ENCODE results near the gene TLE3.

TLE3 gene

DNA sequence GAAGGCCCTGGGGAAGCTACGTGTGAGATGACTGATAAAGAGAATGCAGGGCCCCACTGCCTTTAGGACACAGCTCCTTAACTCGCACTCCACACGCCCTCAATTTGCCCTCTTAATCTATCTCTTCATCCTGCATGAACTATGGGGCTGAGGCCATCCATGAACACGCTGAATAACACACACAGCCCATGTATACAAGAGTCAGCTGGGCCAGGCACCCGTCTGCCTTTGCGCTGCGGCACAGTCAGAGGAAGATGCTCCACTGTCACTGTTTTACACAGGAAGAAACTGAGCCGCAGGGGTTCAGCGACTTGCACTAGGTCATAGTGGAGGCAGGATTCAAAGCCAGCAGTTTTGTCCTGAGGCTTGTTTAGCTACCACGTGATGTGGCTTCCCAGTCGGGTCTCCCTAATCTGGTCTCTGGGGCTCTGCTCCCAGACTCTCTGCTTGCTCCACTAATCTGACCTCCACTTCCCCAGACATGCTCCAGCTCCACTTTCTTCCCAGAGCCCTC, 43.9 kb downstream of the TLE3 start:
- peak; percentile 65 for DNase-seq
- Histone ChIP-seq H3K27me3 (ENCODE audit: insufficient read depth, low read depth, severe bottlenecking) (no peaks in the 10 kb centered on the region), H3K4me3 (ENCODE audit: low read depth, low read length) (no peak overlapping the region), H3K9me3 (ENCODE audit: severe bottlenecking) (no peaks in the 10 kb centered on the region), H3K36me3 (peaks cover 98% of the 10 kb centered on the region), H3K27ac (peak overlapping the region; percentile 30)
- TF ChIP-seq, protein P1, sequence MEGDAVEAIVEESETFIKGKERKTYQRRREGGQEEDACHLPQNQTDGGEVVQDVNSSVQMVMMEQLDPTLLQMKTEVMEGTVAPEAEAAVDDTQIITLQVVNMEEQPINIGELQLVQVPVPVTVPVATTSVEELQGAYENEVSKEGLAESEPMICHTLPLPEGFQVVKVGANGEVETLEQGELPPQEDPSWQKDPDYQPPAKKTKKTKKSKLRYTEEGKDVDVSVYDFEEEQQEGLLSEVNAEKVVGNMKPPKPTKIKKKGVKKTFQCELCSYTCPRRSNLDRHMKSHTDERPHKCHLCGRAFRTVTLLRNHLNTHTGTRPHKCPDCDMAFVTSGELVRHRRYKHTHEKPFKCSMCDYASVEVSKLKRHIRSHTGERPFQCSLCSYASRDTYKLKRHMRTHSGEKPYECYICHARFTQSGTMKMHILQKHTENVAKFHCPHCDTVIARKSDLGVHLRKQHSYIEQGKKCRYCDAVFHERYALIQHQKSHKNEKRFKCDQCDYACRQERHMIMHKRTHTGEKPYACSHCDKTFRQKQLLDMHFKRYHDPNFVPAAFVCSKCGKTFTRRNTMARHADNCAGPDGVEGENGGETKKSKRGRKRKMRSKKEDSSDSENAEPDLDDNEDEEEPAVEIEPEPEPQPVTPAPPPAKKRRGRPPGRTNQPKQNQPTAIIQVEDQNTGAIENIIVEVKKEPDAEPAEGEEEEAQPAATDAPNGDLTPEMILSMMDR (IDR thresholded peaks at IDR 0.05; ENCODE audit: low read depth, low read length) = no peak

DNA sequence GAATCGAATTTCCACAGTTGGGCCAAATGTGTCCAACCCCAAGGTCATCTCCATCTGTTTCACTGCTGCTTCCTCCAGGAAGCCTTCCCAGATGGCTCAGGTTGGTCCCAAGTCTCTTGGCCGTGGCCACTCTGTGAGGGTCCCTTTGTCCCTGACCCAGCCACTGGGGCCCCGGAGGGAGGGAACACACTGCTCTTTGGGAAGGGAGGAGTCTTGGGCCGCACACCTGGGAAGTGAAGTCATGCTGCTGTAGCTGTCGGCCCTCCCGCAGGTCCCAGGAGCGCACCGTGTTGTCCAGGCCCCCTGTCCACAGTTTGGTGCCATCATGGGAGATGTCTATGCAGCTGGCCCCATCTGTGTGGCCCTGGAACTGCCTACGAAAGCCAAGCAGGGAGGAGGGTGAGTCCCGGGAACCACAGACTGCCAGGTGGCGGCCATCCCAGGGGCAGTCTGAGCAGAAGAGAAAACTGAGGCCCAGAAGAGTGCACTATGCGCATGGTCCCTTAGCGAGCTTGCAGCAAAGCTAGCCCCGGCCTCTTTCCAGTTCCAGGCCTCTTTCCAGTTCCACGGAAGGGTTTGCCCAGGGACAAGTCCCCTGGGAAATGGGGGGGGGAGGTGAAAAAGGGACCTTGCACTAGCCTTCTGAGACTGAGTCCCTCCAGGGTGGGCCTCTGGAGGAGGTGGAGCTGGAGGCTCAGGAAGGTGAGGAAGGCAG, 44.6 kb downstream of the TLE3 start:
- no peak for DNase-seq
- TF ChIP-seq, protein P1 (IDR thresholded peaks at IDR 0.05; ENCODE audit: low read depth, low read length) = no peak
- Histone ChIP-seq H3K36me3 (peaks cover 92% of the 10 kb centered on the region), H3K27me3 (ENCODE audit: insufficient read depth, low read depth, severe bottlenecking) (no peaks in the 10 kb centered on the region), H3K27ac (no peak overlapping the region), H3K4me3 (ENCODE audit: low read depth, low read length) (no peak overlapping the region), H3K9me3 (ENCODE audit: severe bottlenecking) (no peaks in the 10 kb centered on the region)

DNA sequence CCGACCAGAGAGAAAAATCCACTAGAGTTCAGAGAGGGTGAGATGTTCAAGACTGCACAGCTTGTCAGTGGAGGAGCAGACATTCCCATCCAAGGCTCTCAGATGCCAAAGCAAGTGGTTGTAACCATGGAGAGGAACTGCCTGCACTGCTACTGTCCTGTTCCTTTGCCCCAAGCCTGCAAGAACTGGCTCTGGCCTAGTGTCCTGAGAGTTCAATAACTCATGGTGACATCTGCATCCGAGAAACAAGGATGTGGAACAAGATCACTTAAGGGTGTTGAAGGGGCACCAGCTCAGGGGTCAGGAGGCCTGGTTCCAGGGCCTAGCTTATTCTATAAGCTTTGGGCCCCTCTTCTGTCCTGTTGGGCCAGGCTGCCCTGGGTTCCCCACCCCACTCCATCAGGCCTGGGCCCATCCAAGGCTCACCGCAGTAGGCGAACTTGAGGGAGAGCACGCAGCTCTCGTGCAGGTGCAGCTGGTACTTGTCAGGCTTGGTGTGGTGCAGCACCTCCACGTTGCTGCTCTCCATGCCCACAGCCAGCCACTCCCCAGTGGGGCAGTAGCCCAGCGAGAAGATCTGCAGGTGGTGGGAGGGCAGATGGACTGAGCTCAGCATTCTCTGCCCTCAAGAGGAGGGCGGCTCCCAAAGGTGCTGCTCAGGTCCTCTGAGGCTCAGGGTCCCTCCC, 45.6 kb downstream of the TLE3 start:
- TF ChIP-seq, protein P1 (IDR thresholded peaks at IDR 0.05; ENCODE audit: low read depth, low read length) = no peak
- Histone ChIP-seq H3K27ac (no peak overlapping the region), H3K36me3 (peaks cover 81% of the 10 kb centered on the region), H3K9me3 (ENCODE audit: severe bottlenecking) (no peaks in the 10 kb centered on the region), H3K27me3 (ENCODE audit: insufficient read depth, low read depth, severe bottlenecking) (no peaks in the 10 kb centered on the region), H3K4me3 (ENCODE audit: low read depth, low read length) (no peak overlapping the region)
- no peak for DNase-seq

DNA sequence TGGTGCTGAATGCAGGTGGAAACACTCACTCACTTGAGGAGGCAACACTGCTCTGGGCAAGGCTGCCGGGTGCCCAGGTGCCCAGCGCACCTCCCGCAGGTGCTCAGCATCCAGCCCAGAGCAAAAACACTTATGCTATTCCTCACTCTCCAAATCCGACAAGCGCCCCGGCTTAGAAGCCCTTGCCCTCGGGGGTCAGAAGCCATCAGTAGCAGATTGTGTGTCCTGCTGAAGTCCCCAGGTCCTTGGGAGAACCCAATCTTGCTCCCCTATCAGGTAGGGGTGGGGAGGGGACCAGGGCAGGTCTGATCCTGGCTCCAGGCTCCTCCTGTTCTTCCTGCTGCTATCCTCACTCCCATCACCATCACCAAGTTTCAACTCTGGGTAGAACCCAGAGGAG, 46.7 kb downstream of the TLE3 start:
- no peak overlapping the region for H3K4me3 ChIP-seq (ENCODE audit: low read depth, low read length)
- peaks cover 70% of the 10 kb centered on the region for H3K36me3 ChIP-seq
- H3K27me3 ChIP-seq (ENCODE audit: insufficient read depth, low read depth, severe bottlenecking) = no peaks in the 10 kb centered on the region

DNA sequence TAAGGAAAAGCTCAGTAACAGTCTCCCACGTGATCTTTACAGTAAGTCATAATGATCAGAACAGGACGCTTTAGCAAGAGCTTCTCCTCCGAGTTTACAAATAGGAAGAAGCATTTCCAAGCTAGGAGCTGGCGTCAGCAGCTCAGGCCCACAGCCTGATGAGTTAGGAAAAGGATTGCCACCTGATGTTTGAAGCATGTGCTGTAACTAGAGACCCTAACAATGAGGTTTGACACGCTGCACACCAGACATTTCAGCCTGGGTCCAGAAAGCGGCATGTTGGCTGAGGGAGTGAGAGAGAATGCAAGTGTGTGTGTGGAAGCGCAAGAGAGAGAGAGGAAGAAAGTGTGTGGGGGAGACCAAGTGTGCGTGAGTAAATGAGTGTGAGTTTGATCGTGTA, 47.3 kb downstream of the TLE3 start:
- Histone ChIP-seq H3K4me3 (ENCODE audit: low read depth, low read length) (no peak overlapping the region), H3K27ac (no peak overlapping the region), H3K9me3 (ENCODE audit: severe bottlenecking) (no peaks in the 10 kb centered on the region), H3K36me3 (peaks cover 64% of the 10 kb centered on the region), H3K27me3 (ENCODE audit: insufficient read depth, low read depth, severe bottlenecking) (no peaks in the 10 kb centered on the region)
- DNase-seq = no peak
- TF ChIP-seq, protein P1 (IDR thresholded peaks at IDR 0.05; ENCODE audit: low read depth, low read length) = no peak

More for the DNA sequence above, 46.7 kb downstream of the TLE3 start:
- TF ChIP-seq, protein P1 (IDR thresholded peaks at IDR 0.05; ENCODE audit: low read depth, low read length) = no peak
- H3K9me3 ChIP-seq (ENCODE audit: severe bottlenecking) = no peaks in the 10 kb centered on the region
- DNase-seq = no peak
- H3K27ac ChIP-seq = no peak overlapping the region
